ENCODE measurements around the gene PTPRM. TPM values are rescaled to one million over a fixed set of nuclear protein-coding genes. Genes with fewer than 3 reads are reported as not detected.

PTPRM gene
- total RNA-seq, 1 experiment from 2014 or later, result 6.2 TPM

GRCh38 chr18:7870266-7870665, 303.1 kb downstream of the PTPRM start:
- Histone ChIP-seq H3K27ac (ENCODE audit: insufficient read length, low read depth, low read length) (no peak overlapping the region), H2AK5ac (ENCODE audit: insufficient read length, low read length) (no peak overlapping the region)
- no CpG with 5 or more reads among the region's 1 CpG for WGBS (ENCODE audit: extremely low coverage, insufficient read length, low lambda C conversion rate)

More at GRCh38 chr18:7870266-7870665, 303.1 kb downstream of the PTPRM start:
- Histone ChIP-seq H3K23me2 (ENCODE audit: insufficient read length, low read depth, low read length, poor library complexity, severe bottlenecking) (no peaks in the 10 kb centered on the region), H3K56ac (ENCODE audit: insufficient read length, low read depth, low read length) (no peak overlapping the region), H2BK15ac (ENCODE audit: low read depth, low read length) (no peak overlapping the region), H2BK5ac (ENCODE audit: insufficient read length, low read length) (no peak overlapping the region), H3K14ac (ENCODE audit: insufficient read depth, low read length) (no peak overlapping the region), H4K5ac (ENCODE audit: insufficient read length, low read depth, low read length) (no peak overlapping the region), H3K18ac (ENCODE audit: insufficient read length, low read depth, low read length) (no peak overlapping the region), H2AFZ (ENCODE audit: low read length) (no peak overlapping the region), H2BK20ac (ENCODE audit: low read depth, low read length, poor library complexity, severe bottlenecking) (no peak overlapping the region), H3K79me2 (ENCODE audit: insufficient read depth, low read length) (no peaks in the 10 kb centered on the region), H3K79me1 (ENCODE audit: insufficient read depth, low read depth, low read length, poor library complexity, severe bottlenecking) (no peaks in the 10 kb centered on the region), H3K23ac (ENCODE audit: insufficient read length, low read depth, low read length) (no peak overlapping the region), H4K8ac (replicated peaks; ENCODE audit: insufficient read length, low read depth, low read length) (no peak overlapping the region), H3K4ac (ENCODE audit: low read depth, low read length) (no peak overlapping the region), H3K4me1 (ENCODE audit: insufficient read depth, low read length) (no peaks in the 10 kb centered on the region), H4K20me1 (ENCODE audit: control insufficient read depth, insufficient read depth, insufficient read length) (no peaks in the 10 kb centered on the region), H3K9ac (ENCODE audit: extremely low read depth, insufficient read length, low read length) (no peak overlapping the region), H3K4me2 (ENCODE audit: insufficient read depth, insufficient read length, low read length) (no peak overlapping the region), H3K27me3 (ENCODE audit: insufficient read depth, low read length) (no peaks in the 10 kb centered on the region), H2BK12ac (ENCODE audit: insufficient read length, low read depth, low read length) (no peak overlapping the region), H2BK120ac (ENCODE audit: low read depth, low read length, poor library complexity, severe bottlenecking) (no peak overlapping the region), H3T11ph (ENCODE audit: low read length) (no peak overlapping the region), H3K9me3 (ENCODE audit: control insufficient read depth, low read depth, low read length) (no peaks in the 10 kb centered on the region), H4K91ac (ENCODE audit: insufficient read length, low read depth, low read length) (no peak overlapping the region)
- Mint-ChIP-seq H3K4me3 (no peak overlapping the region), H3K27ac (no peak overlapping the region), H3K36me3 (ENCODE audit: insufficient read depth in 1 of 3, low read depth in 3 of 3) (no peaks in the 10 kb centered on the region; a peak in 4 of 7 replicates), H3K4me1 (no peaks in the 10 kb centered on the region), H3K27me3 (ENCODE audit: low read depth) (no peaks in the 10 kb centered on the region), H3K9me3 (peaks cover 4 to 12% of the 10 kb centered on the region in 2 experiments; a peak in 3 of 5 replicates)
- TF ChIP-seq CTCF (conservative IDR thresholded peaks at IDR 0.05), result no peak
- DNase-seq, result no peak
